Parathyroid adenoma (tissue), 2 donors: ENCODE data around the gene APOA1.

Experiments
- H2AFZ ChIP-seq: fragments of 300-600 bp; sonication (generic); one replicate; pipeline ENCODE4 v1.7.0; 2017; ENCODE audit warnings: antibody characterized with exemption, mild to moderate bottlenecking
- H3K27ac ChIP-seq: fragments of 300-600 bp; sonication (generic); one replicate; pipeline ENCODE4 v1.7.0; 2017
- H3K27me3 ChIP-seq: fragments of 300-600 bp; sonication (generic); one replicate; pipeline ENCODE4 v1.7.0; 2017; ENCODE audit warnings: low read length; ENCODE audit not compliant: control insufficient read depth, insufficient read depth
- H3K36me3 ChIP-seq: fragments of 300-600 bp; sonication (generic); one replicate; pipeline ENCODE4 v1.7.0; 2017; ENCODE audit warnings: low read length; ENCODE audit not compliant: control insufficient read depth, insufficient read depth
- H3K4me1 ChIP-seq: fragments of 300-600 bp; sonication (generic); one replicate; pipeline ENCODE4 v1.7.0; 2017; ENCODE audit warnings: control low read depth
- H3K4me2 ChIP-seq: fragments of 300-600 bp; sonication (generic); one replicate; pipeline ENCODE4 v1.7.0; 2017; ENCODE audit warnings: low read length
- H3K4me3 ChIP-seq: fragments of 300-600 bp; sonication (generic); one replicate; pipeline ENCODE4 v1.7.0; 2017; ENCODE audit warnings: low read depth, low read length
- H3K79me2 ChIP-seq: fragments of 300-600 bp; sonication (generic); one replicate; pipeline ENCODE4 v1.7.0; 2017; ENCODE audit warnings: control low read depth
- H3K9ac ChIP-seq: fragments of 300-600 bp; sonication (generic); one replicate; pipeline ENCODE4 v1.7.0; 2017; ENCODE audit warnings: mild to moderate bottlenecking
- H3K9me3 ChIP-seq: fragments of 300-600 bp; sonication (generic); one replicate; pipeline ENCODE4 v1.7.0; 2017; ENCODE audit warnings: low read length; ENCODE audit not compliant: control insufficient read depth
- TF ChIP-seq, protein P1 (sequence below): fragments of 300-600 bp; sonication (generic); IDR thresholded peaks from one replicate; pipeline ENCODE4 v1.7.0; 2017; ENCODE audit warnings: antibody characterized with exemption, mild to moderate bottlenecking
- donor health status: primary hyperparathyroidism.

The APOA1 gene

DNA sequence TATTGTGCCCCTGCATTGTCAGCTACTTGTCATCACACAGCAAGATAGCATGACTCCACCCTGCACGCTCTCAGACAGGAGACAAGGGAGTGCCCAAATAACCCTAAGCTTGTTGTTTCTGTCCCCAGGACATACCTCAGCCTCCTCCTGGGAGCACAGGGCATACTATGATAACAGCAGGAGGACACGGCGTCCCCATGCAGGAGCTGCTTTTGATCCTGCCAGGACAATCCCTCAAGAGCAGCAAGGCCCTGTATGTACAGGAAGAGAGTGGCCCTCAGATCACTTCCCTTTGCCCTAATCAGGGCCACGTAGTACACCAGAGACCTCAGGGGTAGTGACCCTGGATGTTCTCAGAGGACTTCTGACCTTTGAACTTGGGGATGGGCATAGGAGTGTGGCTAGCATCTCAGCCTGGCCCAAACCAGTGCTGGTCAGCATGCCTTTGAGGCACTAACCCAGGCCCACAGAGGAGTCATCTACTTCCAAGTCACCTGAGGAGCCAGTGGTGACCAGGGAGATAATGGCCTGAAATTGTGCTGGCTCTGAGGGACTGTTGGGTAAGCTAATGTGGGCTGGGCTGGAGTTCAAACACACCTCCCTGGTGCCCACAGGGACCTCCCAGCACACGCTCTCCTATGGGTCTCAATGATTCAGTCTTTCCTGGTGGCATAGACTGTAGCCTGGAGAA, 23.5 kb downstream of the APOA1 start:
- Histone ChIP-seq H3K27ac (no peak overlapping the region), H3K9ac (no peak overlapping the region), H2AFZ (no peak overlapping the region), H3K79me2 (no peaks in the 10 kb centered on the region), H3K27me3 (no peaks in the 10 kb centered on the region), H3K4me3 (no peak overlapping the region), H3K4me2 (no peak overlapping the region), H3K36me3 (no peaks in the 10 kb centered on the region), H3K9me3 (no peaks in the 10 kb centered on the region), H3K4me1 (no peaks in the 10 kb centered on the region)
- TF ChIP-seq, protein P1, sequence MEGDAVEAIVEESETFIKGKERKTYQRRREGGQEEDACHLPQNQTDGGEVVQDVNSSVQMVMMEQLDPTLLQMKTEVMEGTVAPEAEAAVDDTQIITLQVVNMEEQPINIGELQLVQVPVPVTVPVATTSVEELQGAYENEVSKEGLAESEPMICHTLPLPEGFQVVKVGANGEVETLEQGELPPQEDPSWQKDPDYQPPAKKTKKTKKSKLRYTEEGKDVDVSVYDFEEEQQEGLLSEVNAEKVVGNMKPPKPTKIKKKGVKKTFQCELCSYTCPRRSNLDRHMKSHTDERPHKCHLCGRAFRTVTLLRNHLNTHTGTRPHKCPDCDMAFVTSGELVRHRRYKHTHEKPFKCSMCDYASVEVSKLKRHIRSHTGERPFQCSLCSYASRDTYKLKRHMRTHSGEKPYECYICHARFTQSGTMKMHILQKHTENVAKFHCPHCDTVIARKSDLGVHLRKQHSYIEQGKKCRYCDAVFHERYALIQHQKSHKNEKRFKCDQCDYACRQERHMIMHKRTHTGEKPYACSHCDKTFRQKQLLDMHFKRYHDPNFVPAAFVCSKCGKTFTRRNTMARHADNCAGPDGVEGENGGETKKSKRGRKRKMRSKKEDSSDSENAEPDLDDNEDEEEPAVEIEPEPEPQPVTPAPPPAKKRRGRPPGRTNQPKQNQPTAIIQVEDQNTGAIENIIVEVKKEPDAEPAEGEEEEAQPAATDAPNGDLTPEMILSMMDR = no peak

DNA sequence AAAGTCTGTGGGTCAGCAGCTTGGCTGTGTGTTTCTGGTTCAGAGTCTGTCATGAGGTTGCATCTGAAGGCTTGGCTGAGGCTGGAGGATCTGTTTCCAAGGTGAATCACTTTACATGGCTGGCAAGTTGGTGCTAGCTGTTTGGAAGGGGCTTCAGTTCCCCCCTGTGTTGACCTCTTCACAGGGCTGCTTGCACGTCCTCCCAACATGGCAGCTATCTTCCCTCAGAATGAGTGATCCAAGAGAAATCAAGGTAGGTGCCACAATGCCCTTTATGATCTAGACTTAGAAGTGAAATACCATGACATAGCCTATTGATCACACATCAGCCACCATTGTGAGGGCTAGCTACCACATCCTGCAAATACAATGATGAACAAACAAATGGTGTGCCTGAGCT, 24.3 kb downstream of the APOA1 start:
- Histone ChIP-seq H3K36me3 (no peaks in the 10 kb centered on the region), H3K4me2 (no peak overlapping the region), H3K9me3 (no peaks in the 10 kb centered on the region), H3K4me1 (no peaks in the 10 kb centered on the region), H3K27me3 (no peaks in the 10 kb centered on the region), H2AFZ (no peak overlapping the region), H3K9ac (no peak overlapping the region), H3K79me2 (no peaks in the 10 kb centered on the region), H3K27ac (no peak overlapping the region), H3K4me3 (no peak overlapping the region)
- TF ChIP-seq, protein P1 = no peak

DNA sequence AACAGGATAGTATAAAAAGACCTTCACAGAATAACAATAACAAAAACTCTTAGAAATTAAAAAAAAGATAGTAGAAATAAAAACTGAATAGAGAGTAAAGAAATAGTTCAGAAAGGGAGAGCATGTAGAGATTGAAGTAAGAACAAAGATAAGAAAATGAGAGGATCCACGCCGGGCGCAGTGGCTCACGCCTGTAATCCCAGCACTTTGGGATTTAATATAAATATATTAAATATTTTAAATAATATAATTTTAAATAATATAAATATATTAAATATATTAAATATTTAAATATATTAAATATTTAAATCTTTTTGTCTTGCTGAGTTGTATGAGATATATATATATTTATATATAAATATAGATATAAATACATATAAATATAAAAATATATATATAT, 25.3 kb downstream of the APOA1 start:
- no peaks in the 10 kb centered on the region for H3K9me3 ChIP-seq
- no peaks in the 10 kb centered on the region for H3K27me3 ChIP-seq
- H3K4me1 ChIP-seq = no peaks in the 10 kb centered on the region
- no peak overlapping the region for H3K27ac ChIP-seq
- no peaks in the 10 kb centered on the region for H3K79me2 ChIP-seq
- H3K4me2 ChIP-seq = no peak overlapping the region
- no peaks in the 10 kb centered on the region for H3K36me3 ChIP-seq
- no peak overlapping the region for H3K4me3 ChIP-seq
- TF ChIP-seq, protein P1 = no peak
- no peak overlapping the region for H2AFZ ChIP-seq
- H3K9ac ChIP-seq = no peak overlapping the region

DNA sequence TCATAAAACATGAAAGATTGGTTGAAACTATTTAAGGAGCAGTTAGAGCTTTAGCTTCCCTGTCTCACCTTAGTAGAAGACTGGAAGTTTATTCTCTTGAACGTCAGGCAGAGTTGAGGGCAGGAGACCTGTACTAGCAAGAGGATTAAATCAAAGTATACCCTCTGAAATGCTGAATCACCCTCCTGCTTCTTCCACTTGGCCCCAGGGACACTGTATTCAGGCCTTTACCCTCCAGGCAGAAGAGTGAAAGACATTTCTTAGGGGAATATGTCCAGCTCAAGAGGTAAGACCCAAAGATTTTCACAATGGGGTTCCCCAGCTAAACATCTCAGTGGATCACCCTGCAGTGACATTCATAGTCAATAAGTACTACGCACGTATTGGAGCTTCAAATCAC, 26.2 kb downstream of the APOA1 start:
- H3K4me1 ChIP-seq = no peaks in the 10 kb centered on the region
- H3K4me3 ChIP-seq = no peak overlapping the region
- H3K27me3 ChIP-seq = no peaks in the 10 kb centered on the region
- H3K4me2 ChIP-seq = no peak overlapping the region
- no peak overlapping the region for H2AFZ ChIP-seq
- no peaks in the 10 kb centered on the region for H3K79me2 ChIP-seq
- TF ChIP-seq, protein P1 = no peak
- no peaks in the 10 kb centered on the region for H3K36me3 ChIP-seq
- H3K9ac ChIP-seq = no peak overlapping the region
- H3K9me3 ChIP-seq = no peaks in the 10 kb centered on the region
- H3K27ac ChIP-seq = no peak overlapping the region
